ENCODE data around the gene CC2D1A.

DNA sequence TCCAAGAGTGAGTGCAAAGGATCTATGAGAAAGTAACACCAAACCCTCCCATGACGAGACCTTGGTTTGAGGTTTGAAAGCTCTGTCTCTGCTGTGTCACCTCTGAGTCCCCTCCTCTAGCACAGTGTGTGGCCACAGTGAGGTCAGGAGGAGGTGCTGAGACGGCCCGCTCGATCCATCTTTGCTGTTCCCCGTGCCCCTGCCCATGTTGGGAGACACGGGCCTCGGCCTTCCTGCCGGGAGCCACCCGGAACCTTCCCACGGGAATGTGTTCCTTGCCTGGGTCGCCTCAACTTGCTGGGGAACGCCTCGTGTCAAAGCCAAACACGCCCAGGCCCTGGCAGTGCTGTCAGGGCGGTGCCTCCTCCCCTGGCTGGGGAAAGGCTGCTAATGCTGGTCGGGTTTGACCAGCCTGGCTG, 19.0 kb upstream of the CC2D1A start:
- TF ChIP-seq, protein P1, sequence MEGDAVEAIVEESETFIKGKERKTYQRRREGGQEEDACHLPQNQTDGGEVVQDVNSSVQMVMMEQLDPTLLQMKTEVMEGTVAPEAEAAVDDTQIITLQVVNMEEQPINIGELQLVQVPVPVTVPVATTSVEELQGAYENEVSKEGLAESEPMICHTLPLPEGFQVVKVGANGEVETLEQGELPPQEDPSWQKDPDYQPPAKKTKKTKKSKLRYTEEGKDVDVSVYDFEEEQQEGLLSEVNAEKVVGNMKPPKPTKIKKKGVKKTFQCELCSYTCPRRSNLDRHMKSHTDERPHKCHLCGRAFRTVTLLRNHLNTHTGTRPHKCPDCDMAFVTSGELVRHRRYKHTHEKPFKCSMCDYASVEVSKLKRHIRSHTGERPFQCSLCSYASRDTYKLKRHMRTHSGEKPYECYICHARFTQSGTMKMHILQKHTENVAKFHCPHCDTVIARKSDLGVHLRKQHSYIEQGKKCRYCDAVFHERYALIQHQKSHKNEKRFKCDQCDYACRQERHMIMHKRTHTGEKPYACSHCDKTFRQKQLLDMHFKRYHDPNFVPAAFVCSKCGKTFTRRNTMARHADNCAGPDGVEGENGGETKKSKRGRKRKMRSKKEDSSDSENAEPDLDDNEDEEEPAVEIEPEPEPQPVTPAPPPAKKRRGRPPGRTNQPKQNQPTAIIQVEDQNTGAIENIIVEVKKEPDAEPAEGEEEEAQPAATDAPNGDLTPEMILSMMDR (IDR thresholded peaks at IDR 0.05; ENCODE audit: insufficient read depth, low read depth, low read length) = no peak
- no peak for TF ChIP-seq EZH2 (IDR thresholded peaks at IDR 0.05; ENCODE audit: insufficient read depth, low read length)

All from astrocyte (in vitro differentiated cells and primary cell).